Measurements from ENCODE around the gene CALHM2. TPM values are rescaled to one million over a fixed set of nuclear protein-coding genes. Genes with fewer than 3 reads are reported as not detected.
A peak's percentile ranks its signal among the peaks of the same experiment; 100 is the strongest.
"Not testable (repeated sequence)": the region's sequence is repeated elsewhere in the genome, so short reads cannot be mapped to it uniquely, and the experiment has no call there.

CALHM2 gene
- total RNA-seq, 1 donor from 2014 or later: 94.3 TPM

GRCh38 chr10:103492655-103493261, 40.6 kb upstream of the CALHM2 start:
- Histone ChIP-seq H3K27me3 (no peaks in the 10 kb centered on the region), H3K27ac (peak overlapping the region; percentile 71), H3K4me1 (peaks cover 39% of the 10 kb centered on the region), H3K36me3 (no peaks in the 10 kb centered on the region), H3K9me3 (no peaks in the 10 kb centered on the region), H3K4me3 (peak overlapping the region; percentile 59 to 69)
- TF ChIP-seq, protein P1, sequence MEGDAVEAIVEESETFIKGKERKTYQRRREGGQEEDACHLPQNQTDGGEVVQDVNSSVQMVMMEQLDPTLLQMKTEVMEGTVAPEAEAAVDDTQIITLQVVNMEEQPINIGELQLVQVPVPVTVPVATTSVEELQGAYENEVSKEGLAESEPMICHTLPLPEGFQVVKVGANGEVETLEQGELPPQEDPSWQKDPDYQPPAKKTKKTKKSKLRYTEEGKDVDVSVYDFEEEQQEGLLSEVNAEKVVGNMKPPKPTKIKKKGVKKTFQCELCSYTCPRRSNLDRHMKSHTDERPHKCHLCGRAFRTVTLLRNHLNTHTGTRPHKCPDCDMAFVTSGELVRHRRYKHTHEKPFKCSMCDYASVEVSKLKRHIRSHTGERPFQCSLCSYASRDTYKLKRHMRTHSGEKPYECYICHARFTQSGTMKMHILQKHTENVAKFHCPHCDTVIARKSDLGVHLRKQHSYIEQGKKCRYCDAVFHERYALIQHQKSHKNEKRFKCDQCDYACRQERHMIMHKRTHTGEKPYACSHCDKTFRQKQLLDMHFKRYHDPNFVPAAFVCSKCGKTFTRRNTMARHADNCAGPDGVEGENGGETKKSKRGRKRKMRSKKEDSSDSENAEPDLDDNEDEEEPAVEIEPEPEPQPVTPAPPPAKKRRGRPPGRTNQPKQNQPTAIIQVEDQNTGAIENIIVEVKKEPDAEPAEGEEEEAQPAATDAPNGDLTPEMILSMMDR (IDR thresholded peaks at IDR 0.05): no peak
- TF ChIP-seq POLR2AphosphoS5 (IDR thresholded peaks at IDR 0.05; ENCODE audit: insufficient read depth in 1 of 2, low read depth in 1 of 2) (no peak), POLR2A (IDR thresholded peaks at IDR 0.05) (no peak)
- intact Hi-C loops (cut with DNase I): no loop called here
- no peak for DNase-seq (ENCODE audit: extremely low spot score in 2 of 2)

- H3K27me3 ChIP-seq: no peaks in the 10 kb centered on the region
- H3K36me3 ChIP-seq: no peaks in the 10 kb centered on the region
- H3K4me1 ChIP-seq: peaks cover 39% of the 10 kb centered on the region
- TF ChIP-seq, protein P1 (IDR thresholded peaks at IDR 0.05): no peak
- TF ChIP-seq POLR2AphosphoS5 (IDR thresholded peaks at IDR 0.05; ENCODE audit: insufficient read depth in 1 of 2, low read depth in 1 of 2): peak; percentile 41 to 66
- H3K4me3 ChIP-seq: no peak overlapping the region
- no peak for DNase-seq (ENCODE audit: extremely low spot score in 2 of 2)
- no peaks in the 10 kb centered on the region for H3K9me3 ChIP-seq
- peak overlapping the region; percentile 71 for H3K27ac ChIP-seq
- intact Hi-C loops (cut with DNase I): no loop called here
Measured at GRCh38 chr10:103491729-103492364, 39.7 kb upstream of the CALHM2 start.

GRCh38 chr10:103490986-103491314, 38.8 kb upstream of the CALHM2 start:
- TF ChIP-seq, protein P1 (IDR thresholded peaks at IDR 0.05): no peak
- TF ChIP-seq POLR2AphosphoS5 (IDR thresholded peaks at IDR 0.05; ENCODE audit: insufficient read depth in 1 of 2, low read depth in 1 of 2): no peak
- no peak for TF ChIP-seq POLR2A (IDR thresholded peaks at IDR 0.05)
- H3K36me3 ChIP-seq: no peaks in the 10 kb centered on the region
- H3K4me3 ChIP-seq: no peak overlapping the region
- intact Hi-C loops (cut with DNase I): no loop called here
- H3K4me1 ChIP-seq: peaks cover 39% of the 10 kb centered on the region
- H3K27me3 ChIP-seq: no peaks in the 10 kb centered on the region
- H3K9me3 ChIP-seq: no peaks in the 10 kb centered on the region
- no peak for DNase-seq (ENCODE audit: extremely low spot score in 2 of 2)
- no peak overlapping the region for H3K27ac ChIP-seq

GRCh38 chr10:103487410-103487708, 35.2 kb upstream of the CALHM2 start:
- H3K4me1 ChIP-seq: peaks cover 12% of the 10 kb centered on the region
- intact Hi-C loops (cut with DNase I): no loop called here

GRCh38 chr10:103486635-103487409, 34.7 kb upstream of the CALHM2 start:
- H3K9me3 ChIP-seq; DNase-seq (ENCODE audit: extremely low spot score in 2 of 2); H3K4me3 ChIP-seq; H3K36me3 ChIP-seq; intact Hi-C loops (cut with DNase I); H3K27me3 ChIP-seq; H3K4me1 ChIP-seq: not testable (repeated sequence)
- H3K27ac ChIP-seq: peak overlapping the region; percentile 60

More at GRCh38 chr10:103487410-103487708, 35.2 kb upstream of the CALHM2 start:
- Histone ChIP-seq H3K27ac (peak overlapping the region; percentile 60), H3K4me3 (no peak overlapping the region), H3K9me3 (no peaks in the 10 kb centered on the region), H3K27me3 (no peaks in the 10 kb centered on the region), H3K36me3 (no peaks in the 10 kb centered on the region)
- TF ChIP-seq POLR2A (IDR thresholded peaks at IDR 0.05): no peak
- TF ChIP-seq, protein P1 (IDR thresholded peaks at IDR 0.05): no peak
- TF ChIP-seq POLR2AphosphoS5 (IDR thresholded peaks at IDR 0.05; ENCODE audit: insufficient read depth in 1 of 2, low read depth in 1 of 2): no peak
- no peak for DNase-seq (ENCODE audit: extremely low spot score in 2 of 2)

All from vagina (tissue), 2 donors.